Activated naive CD4-positive, alpha-beta T cell treated with anti-CD3 and anti-CD28 coated beads, Interleukin-2, amount 50 U/mL, for 16 hours (primary cell): ENCODE measurements around the gene CCDC201.
"Not testable (repeated sequence)": the region's sequence is repeated elsewhere in the genome, so short reads cannot be mapped to it uniquely, and the experiment has no call there.

Experiments
- DNase-seq: peaks from one replicate; pipeline ENCODE4 v3.0.0-alpha.2; 2020

The CCDC201 gene

DNA sequence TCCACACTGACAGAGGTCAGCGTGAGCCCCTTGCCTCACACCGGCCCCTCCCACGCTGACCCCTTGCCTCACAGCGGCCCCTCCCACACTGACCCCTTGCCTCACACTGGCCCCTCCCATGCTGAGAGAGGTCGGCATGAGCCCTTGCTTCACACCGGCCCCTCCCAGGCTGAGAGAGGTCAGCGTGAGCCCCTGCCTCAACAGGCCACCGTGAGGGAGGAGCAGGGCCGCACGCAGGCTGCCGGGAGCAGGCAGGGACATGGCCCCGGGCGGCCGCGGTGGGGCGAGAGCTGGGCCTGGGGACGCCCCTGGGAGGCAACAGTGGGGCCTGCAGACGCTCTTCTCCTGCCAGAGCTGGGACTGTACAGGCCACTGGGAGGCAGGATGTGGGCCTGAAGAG lies 59.1 kb downstream of the CCDC201 start:
- DNase-seq, result not testable (repeated sequence)

DNA sequence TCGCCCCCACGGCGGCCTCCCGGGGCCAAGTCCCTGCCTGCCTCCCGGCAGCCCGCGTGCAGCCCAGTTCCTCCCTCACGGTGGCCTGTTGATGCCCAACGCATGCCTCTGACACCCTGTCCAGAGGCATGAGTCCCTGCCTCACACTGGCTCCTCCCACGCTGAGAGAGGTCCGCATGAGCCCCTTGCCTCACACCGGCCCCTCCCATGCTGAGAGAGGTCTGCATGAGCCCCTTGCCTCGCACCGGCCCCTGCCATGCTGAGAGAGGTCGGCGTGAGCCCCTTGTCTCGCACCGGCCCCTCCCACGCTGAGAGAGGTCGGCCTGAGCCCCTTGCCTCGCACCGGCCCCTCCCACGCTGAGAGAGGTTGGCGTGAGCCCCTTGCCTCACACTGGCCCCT lies 59.9 kb downstream of the CCDC201 start:
- DNase-seq, result no peak

DNA sequence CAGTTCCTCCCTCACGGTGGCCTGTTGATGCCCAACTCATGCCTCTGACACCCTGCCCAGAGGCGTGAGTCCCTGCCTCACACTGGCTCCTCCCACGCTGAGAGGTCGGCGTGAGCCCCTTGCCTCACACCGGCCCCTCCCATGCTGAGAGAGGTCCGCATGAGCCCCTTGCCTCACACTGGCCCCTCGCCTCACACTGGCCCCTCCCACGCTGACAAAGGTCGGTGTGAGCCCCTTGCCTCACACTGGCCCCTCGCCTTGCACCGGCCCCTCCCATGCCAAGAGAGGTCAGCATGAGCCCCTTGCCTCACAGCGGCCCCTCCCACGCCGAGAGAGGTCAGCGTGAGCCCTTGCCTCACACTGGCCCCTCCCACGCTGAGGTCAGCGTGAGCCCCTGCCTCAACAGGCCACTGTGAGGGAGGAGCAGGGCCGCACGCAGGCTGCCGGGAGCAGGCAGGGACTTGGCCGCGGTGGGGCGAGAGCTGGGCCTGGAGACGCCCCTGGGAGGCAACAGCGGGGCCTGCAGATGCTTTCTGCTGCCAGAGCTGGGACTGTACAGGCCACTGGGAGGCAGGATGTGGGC lies 61.1 kb downstream of the CCDC201 start:
- not testable (repeated sequence) for DNase-seq

DNA sequence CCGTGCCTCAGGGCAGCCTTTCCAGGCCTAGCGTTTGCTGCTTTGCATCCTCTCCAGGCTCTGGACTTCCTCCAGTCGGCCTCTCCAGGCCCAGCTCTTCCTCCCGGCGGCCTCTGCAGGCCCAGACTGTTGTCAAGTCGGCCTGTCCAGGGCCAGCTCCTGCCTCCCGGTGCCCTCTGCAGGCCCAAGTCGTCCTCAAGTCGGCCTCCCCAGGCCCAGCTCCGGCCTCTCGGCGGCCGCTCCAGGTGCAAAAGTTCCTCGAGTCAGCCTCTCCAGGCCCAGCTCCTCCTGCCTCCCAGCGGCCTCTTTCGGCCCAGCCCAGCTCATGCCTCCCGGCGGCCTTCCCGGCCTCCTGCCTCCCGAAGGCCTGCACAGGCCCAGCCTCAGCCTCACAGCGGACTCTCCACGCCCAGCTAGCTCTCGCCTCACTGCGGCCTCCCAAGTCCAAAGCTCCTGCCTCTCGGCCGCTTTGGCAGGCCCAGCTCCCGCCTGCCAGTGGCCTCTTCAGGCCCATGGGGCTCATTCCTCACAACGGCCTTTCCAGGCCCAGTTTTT lies 62.4 kb downstream of the CCDC201 start:
- DNase-seq, result not testable (repeated sequence)
